Prostate gland (tissue), 2 donors: Measurements from ENCODE around the gene PNMT. TPM values are rescaled to one million over a fixed set of nuclear protein-coding genes. Genes with fewer than 3 reads are reported as not detected.
A peak's percentile ranks its signal among the peaks of the same experiment; 100 is the strongest.

Source experiments
- DNase-seq: peaks from one replicate; pipeline ENCODE4 v3.0.0-alpha.2; 2019; ENCODE audit warnings: low spot score
- H3K27ac ChIP-seq, 2 donors: fragments of 200-600 bp; sonication (generic); 2 replicates each; pipeline ENCODE4 v1.5.1; 2017 to 2019
- H3K27me3 ChIP-seq: fragments of 200-600 bp; sonication (generic); replicated peaks from 2 replicates; pipeline ENCODE4 v1.5.1; 2019; ENCODE audit not compliant: insufficient read depth
- H3K36me3 ChIP-seq, 2 donors: fragments of 200-600 bp; sonication (generic); 1 replicate in 1 of 2; 2 replicates in 1 of 2; pipeline versions ENCODE4 v1.5.1 to v1.8.1; 2017 to 2019
- H3K4me1 ChIP-seq: fragments of 200-600 bp; sonication (generic); replicated peaks from 2 replicates; pipeline ENCODE4 v1.5.1; 2019
- H3K4me3 ChIP-seq, 2 donors: fragments of 200-600 bp; sonication (generic); 2 replicates each; pipeline ENCODE4 v1.5.1; 2017 to 2019
- H3K9me3 ChIP-seq: fragments of 200-600 bp; sonication (generic); 2 replicates; pipeline ENCODE4 v1.5.1; 2017
- CTCF ChIP-seq, 4 experiments: fragments of 200-600 bp in 2 of 4; fragments of 450-650 bp in 2 of 4; sonication (generic) in 2 of 4; IDR thresholded peaks; 1 replicate in 3 of 4; 2 replicates in 1 of 4; pipeline ENCODE4 v1.5.1; 2016 to 2019; ENCODE audit warnings: antibody characterized with exemption in 4 of 4, mild to moderate bottlenecking in 2 of 4, moderate library complexity in 2 of 4
- POLR2A ChIP-seq: fragments of 450-650 bp; IDR thresholded peaks from one replicate; pipeline ENCODE4 v1.6.1; 2016; ENCODE audit warnings: antibody characterized with exemption, mild to moderate bottlenecking
- POLR2AphosphoS5 ChIP-seq: sonication (generic); formaldehyde crosslinking; IDR thresholded peaks from one replicate; pipeline ENCODE4 v1.6.1; 2017; ENCODE audit warnings: antibody characterized with exemption
- WGBS: methylation state at CpG from one replicate; pipeline ENCODE4 v1.1.5; 2018; 5-methylcytosine and 5-hydroxymethylcytosine counted together
- intact Hi-C: fragments of 100-400 bp; cut with DNase I; formaldehyde crosslinking; loops from one replicate; pipeline ENCODE4 v1.14.2; 2022
- total RNA-seq, 2 donors: library from RNA; depleted of rRNA; stranded (reverse); fragments of >200 nt; gene quantifications; one replicate each; pipeline ENCODE4 v1.1.0, GENCODE V29; 2016

Gene PNMT
- total RNA-seq, 2 donors from 2014 or later, result 2.7 to 5.8 TPM

- intact Hi-C loops, result loop anchor here (2.0 to 5.0 kb wide), 4 partner anchors 50 to 132 kb away; partner anchors contain the start of gene MIEN1
- TF ChIP-seq POLR2A (no peak), POLR2AphosphoS5 (no peak), CTCF (IDR thresholded peaks at IDR 0.05) (no peak)
- 64% methylated on average over 16 of the region's 16 CpGs for WGBS
- no peaks in the 10 kb centered on the region for H3K9me3 ChIP-seq
- H3K27ac ChIP-seq, result no peak overlapping the region
- H3K36me3 ChIP-seq, result no peaks in the 10 kb centered on the region
- DNase-seq, result no peak
- no peak overlapping the region for H3K4me3 ChIP-seq
- H3K4me1 ChIP-seq, result peaks cover 22% of the 10 kb centered on the region
- no peaks in the 10 kb centered on the region for H3K27me3 ChIP-seq
Measured at GRCh38 chr17:39622380-39623006, 45.8 kb upstream of the PNMT start.

GRCh38 chr17:39623356-39623950 is 44.8 kb upstream of the PNMT start:
- peak; percentile 77 for DNase-seq
- Histone ChIP-seq H3K9me3 (no peaks in the 10 kb centered on the region), H3K36me3 (no peaks in the 10 kb centered on the region), H3K4me3 (no peak overlapping the region), H3K27ac (no peak overlapping the region), H3K27me3 (no peaks in the 10 kb centered on the region), H3K4me1 (peaks cover 20% of the 10 kb centered on the region)
- WGBS, result 8% methylated on average over 16 of the region's 16 CpGs
- TF ChIP-seq CTCF (IDR thresholded peaks at IDR 0.05), result peak; percentile 80 to 96 (median 89)
- TF ChIP-seq POLR2AphosphoS5, result peak; percentile 43
- no peak for TF ChIP-seq POLR2A
- intact Hi-C loops, result loop anchor here (2.0 to 5.0 kb wide), 4 partner anchors 49 to 131 kb away; partner anchors contain the start of gene MIEN1

GRCh38 chr17:39624313-39624712 is 43.9 kb upstream of the PNMT start:
- WGBS, result 83% methylated on average over 8 of the region's 8 CpGs

GRCh38 chr17:39625198-39625785 is 43.0 kb upstream of the PNMT start:
- DNase-seq, result no peak
- H3K4me3 ChIP-seq, result no peak overlapping the region
- H3K9me3 ChIP-seq, result no peaks in the 10 kb centered on the region
- 36% methylated on average over 5 of the region's 5 CpGs for WGBS
- intact Hi-C loops, result no loop called here
- TF ChIP-seq CTCF (IDR thresholded peaks at IDR 0.05) (no peak), POLR2AphosphoS5 (no peak), POLR2A (no peak)
- peaks cover 13% of the 10 kb centered on the region for H3K4me1 ChIP-seq
- peak overlapping the region in 1 of 2 donors; percentile 88 for H3K27ac ChIP-seq
- H3K36me3 ChIP-seq, result no peaks in the 10 kb centered on the region
- no peaks in the 10 kb centered on the region for H3K27me3 ChIP-seq

More at GRCh38 chr17:39624313-39624712, 43.9 kb upstream of the PNMT start:
- peak overlapping the region in 1 of 2 donors; percentile 88 for H3K27ac ChIP-seq
- H3K36me3 ChIP-seq, result no peaks in the 10 kb centered on the region
- no peak overlapping the region for H3K4me3 ChIP-seq
- no peaks in the 10 kb centered on the region for H3K27me3 ChIP-seq
- no peak for DNase-seq
- H3K9me3 ChIP-seq, result no peaks in the 10 kb centered on the region
- no peak for TF ChIP-seq CTCF (IDR thresholded peaks at IDR 0.05)
- intact Hi-C loops, result loop anchor here (5.0 kb wide), 3 partner anchors 48 to 108 kb away; partner anchors contain the start of gene MIEN1
- H3K4me1 ChIP-seq, result peaks cover 13% of the 10 kb centered on the region
